ENCODE data around the gene NEK4. TPM values are rescaled to one million over a fixed set of nuclear protein-coding genes. Genes with fewer than 3 reads are reported as not detected.

The NEK4 gene
- total and polyA plus RNA-seq, 2 of the 13 experiments (the other 11 are each of a cell fraction or from before 2014, with no cell fraction given) = 16.5 to 38.0 TPM

DNA sequence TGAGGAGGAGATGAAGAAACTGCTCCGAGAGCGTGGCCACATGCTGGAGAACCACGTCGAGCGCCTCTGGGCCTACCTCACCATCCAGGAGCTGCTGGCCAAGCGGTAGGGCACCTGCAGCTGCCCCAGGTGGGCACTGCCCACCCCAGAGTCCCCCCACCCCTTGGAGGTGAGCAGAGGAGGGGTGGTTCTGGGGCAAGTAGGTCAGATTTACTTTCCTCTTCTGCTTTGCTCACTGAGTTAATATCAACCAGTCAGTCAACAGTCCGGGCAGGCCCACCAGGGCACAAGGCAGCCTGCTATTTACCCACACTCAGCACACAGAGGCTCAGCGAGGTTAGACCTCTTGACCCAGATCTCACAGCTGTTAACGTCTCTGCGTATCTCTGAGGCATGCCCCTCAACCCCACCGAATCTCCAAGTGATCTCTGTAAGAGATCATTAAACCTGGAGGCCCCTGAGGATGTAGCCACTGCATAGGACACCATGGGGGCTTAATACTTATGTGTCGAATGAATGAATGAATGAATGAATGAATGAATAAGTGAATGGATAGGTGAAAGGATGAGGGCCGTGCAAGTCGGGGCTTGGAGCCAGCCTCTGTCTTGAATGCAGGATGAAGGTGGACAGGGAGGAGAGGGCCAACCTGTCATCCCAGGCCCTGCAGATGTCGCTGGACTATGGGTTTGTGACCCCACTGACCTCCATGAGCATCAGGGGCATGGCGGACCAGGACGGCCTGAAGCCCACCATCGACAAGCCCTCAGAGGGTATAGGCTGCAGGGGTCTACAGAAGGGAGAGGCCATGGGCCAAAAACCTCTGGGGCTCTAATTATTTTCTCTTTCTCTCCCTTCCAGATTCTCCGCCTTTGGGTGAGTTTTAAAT lies 15.8 kb upstream of the NEK4 start (continued):
- TF ChIP-seq, protein P1, sequence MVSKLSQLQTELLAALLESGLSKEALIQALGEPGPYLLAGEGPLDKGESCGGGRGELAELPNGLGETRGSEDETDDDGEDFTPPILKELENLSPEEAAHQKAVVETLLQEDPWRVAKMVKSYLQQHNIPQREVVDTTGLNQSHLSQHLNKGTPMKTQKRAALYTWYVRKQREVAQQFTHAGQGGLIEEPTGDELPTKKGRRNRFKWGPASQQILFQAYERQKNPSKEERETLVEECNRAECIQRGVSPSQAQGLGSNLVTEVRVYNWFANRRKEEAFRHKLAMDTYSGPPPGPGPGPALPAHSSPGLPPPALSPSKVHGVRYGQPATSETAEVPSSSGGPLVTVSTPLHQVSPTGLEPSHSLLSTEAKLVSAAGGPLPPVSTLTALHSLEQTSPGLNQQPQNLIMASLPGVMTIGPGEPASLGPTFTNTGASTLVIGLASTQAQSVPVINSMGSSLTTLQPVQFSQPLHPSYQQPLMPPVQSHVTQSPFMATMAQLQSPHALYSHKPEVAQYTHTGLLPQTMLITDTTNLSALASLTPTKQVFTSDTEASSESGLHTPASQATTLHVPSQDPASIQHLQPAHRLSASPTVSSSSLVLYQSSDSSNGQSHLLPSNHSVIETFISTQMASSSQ (IDR thresholded peaks at IDR 0.05; ENCODE audit: low read depth) = peak; percentile 93
- TF ChIP-seq, protein P1 (CRISPR knock-in tag; IDR thresholded peaks at IDR 0.05; ENCODE audit: borderline replicate concordance) = peak; percentile 93
- no peak for TF ChIP-seq HES4 (CRISPR knock-in tag; IDR thresholded peaks at IDR 0.05; ENCODE audit: borderline replicate concordance)
- TF ChIP-seq, protein P2, sequence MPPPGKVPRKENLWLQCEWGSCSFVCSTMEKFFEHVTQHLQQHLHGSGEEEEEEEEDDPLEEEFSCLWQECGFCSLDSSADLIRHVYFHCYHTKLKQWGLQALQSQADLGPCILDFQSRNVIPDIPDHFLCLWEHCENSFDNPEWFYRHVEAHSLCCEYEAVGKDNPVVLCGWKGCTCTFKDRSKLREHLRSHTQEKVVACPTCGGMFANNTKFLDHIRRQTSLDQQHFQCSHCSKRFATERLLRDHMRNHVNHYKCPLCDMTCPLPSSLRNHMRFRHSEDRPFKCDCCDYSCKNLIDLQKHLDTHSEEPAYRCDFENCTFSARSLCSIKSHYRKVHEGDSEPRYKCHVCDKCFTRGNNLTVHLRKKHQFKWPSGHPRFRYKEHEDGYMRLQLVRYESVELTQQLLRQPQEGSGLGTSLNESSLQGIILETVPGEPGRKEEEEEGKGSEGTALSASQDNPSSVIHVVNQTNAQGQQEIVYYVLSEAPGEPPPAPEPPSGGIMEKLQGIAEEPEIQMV (CRISPR knock-in tag; IDR thresholded peaks at IDR 0.05; ENCODE audit: low read depth) = peak; percentile 69; the same call in 1 of the 2 replicates
- peak; percentile 42; the same call in 1 of the 2 replicates for TF ChIP-seq ZNF451 (CRISPR knock-in tag; IDR thresholded peaks at IDR 0.05)
- no peak for TF ChIP-seq FOXA1 (IDR thresholded peaks at IDR 0.05)
- TF ChIP-seq FOXA1 (CRISPR knock-in tag; IDR thresholded peaks at IDR 0.05) = peak; percentile 78
- TF ChIP-seq THAP11 (CRISPR knock-in tag; IDR thresholded peaks at IDR 0.05) = peak; percentile 31; the same call in 1 of the 2 replicates

All from HepG2 (cell line).